ENCODE measurements around the gene TAMALIN. TPM values are rescaled to one million over a fixed set of nuclear protein-coding genes. Genes with fewer than 3 reads are reported as not detected.
A peak's percentile ranks its signal among the peaks of the same experiment; 100 is the strongest.

The TAMALIN gene
- total RNA-seq, 1 experiment from 2014 or later, result 0.39 TPM

DNA sequence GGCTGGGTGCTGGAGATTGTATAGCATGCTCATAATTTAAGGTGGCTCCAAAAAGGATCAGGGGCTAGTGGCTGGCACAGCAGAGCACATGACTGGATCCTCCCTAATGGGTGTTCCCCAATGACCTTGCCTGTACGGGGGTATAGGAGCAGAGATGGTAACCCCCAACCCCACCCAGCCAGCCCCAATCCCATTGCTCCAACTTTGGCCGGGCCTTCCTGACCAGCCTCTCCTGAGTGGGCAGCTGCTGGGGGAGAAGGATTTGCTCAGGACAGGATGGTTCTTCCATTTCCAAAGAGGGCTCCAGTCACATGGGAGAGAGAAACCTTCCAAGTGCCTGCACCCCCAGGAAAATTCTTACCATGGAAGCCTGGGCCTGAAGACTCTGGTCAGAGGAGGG is 29.2 kb downstream of the TAMALIN start:
- DNase-seq (ENCODE audit: low read depth), result no peak

DNA sequence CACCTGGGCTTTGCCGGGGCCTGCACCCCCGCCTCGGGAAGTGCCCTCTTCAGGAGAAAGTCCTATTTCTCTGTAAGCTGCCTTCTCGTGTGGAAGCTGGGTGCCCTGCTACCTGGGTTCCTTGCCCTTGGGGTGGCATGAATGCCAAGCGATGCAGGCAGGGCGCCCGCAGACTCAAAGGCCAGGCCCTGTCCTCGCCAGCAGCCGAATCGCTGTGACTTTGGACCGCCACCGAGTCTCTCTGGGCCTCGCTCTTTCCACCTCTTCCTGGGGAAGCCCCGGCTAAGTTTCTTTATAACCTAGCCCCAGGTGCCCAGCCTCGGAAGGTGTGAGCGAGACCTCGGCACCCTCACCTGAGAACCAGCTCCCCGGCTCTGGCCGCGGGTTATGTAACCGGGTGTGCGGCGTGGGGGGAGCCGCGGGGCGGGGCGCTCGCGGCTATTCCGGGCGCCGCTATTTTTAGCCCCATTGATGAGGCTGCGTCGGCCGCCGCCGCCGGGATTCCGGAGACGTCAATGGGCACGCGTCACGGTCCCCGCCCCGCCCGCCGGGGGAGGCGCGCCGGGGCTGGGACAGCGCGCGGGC is 29.9 kb downstream of the TAMALIN start:
- peak; percentile 53 for DNase-seq (ENCODE audit: low read depth)

DNA sequence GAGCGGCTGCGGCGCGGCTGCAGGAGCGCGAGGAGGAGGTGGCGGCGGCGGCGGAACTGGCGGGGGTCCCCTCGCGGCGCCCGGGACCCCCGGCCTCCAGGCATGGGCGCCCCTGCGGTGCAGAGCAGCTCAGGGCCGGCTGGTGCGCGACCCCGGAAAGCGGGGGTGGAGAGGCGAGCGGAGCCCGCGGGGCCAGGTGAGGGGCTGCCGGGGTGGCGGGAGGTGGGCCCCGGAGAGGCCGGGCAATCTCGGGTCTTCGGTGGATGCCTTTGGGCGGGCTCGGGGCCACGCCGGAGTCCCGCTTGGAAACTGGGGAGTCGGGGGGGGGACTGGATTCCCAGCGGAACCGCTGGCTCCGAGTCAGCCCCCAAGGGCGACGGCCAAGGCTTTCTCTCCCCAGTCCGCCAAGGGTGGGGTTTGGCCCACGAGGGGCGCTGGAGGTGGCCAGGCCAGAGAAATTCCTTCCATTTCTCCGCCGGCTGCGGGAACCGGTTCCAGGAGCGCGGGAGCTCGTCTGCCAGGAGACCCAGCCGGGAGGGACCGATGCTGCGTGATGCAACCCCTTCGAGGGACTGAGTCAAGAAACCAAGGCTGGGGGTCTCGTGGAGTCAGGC is 30.6 kb downstream of the TAMALIN start:
- no peak for DNase-seq (ENCODE audit: low read depth)

DNA sequence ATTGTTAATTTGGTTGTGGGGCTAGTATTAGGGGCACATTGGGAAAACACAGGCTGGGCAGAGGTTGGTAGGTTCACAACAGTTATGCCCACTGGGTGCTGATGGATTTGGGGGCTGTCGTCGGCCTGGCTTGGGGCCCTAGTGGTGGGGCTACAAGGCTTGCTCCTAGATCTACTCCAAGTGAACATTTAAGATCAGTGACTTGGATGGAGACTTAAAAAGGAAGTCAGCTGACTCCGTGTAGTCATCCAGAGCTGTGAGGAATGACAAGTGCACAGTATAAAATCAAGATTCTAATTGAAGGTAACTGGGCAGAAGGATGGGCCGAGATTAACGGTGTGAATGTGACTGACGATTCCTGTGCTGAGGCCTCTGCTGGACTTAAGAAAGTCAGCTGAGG is 31.7 kb downstream of the TAMALIN start:
- no peak for DNase-seq (ENCODE audit: low read depth)

- DNase-seq (ENCODE audit: low read depth), result no peak
These were observed 34.3 kb downstream of the TAMALIN start for GRCh38 chr12:52041035-52041434.

GRCh38 chr12:52041695-52042123 is 35.0 kb downstream of the TAMALIN start:
- peak; percentile 44 for DNase-seq (ENCODE audit: low read depth)

- no peak for DNase-seq (ENCODE audit: low read depth)
These were observed 36.1 kb downstream of the TAMALIN start for GRCh38 chr12:52042706-52043385.

- DNase-seq (ENCODE audit: low read depth), result no peak
These were observed 36.9 kb downstream of the TAMALIN start for GRCh38 chr12:52043386-52044212.

GRCh38 chr12:52044292-52044983 is 37.7 kb downstream of the TAMALIN start:
- no peak for DNase-seq (ENCODE audit: low read depth)

- DNase-seq (ENCODE audit: low read depth), result no peak
These were observed 39.1 kb downstream of the TAMALIN start for GRCh38 chr12:52045794-52046199.

- DNase-seq (ENCODE audit: low read depth), result no peak
These were observed 40.1 kb downstream of the TAMALIN start for GRCh38 chr12:52046859-52047258.

- DNase-seq (ENCODE audit: low read depth), result no peak
These were observed 42.5 kb downstream of the TAMALIN start for GRCh38 chr12:52049286-52049685.

GRCh38 chr12:52049688-52050087 is 42.9 kb downstream of the TAMALIN start:
- no peak for DNase-seq (ENCODE audit: low read depth)

DNA sequence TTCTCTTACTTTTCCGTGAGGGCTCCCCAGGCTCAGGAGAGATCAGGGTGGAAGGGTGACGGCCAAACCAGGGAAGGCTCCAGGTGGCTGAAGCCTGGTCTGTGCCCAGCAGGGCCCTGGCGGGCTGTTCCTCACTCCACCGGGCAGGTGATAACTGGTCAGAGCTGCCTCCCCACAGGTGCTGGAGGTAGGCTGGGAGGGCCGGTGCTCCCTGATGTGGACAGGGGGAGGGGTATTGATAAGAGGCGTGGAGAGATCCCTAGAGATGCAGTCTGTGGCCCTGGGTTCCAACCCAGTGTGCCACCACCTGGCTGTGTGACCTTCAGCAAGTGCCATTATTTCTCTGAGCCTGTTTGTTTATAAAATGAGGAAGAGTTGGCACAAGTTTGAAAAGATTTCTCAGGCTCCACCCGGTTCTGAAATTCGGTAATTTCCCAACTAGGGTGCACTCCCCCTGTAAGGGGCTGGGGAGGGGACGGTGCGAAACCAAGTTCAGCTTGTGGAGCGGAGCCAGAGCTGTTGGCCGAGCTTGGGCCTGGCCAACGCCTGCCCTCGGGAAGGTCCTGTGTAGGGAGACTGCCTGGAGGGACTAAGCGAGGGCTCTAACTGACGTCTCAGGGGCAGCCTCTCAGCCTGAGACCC is 43.5 kb downstream of the TAMALIN start:
- DNase-seq (ENCODE audit: low read depth), result no peak

- DNase-seq (ENCODE audit: low read depth), result peak; percentile 75
These were observed 44.2 kb downstream of the TAMALIN start, which contains the start of gene NR4A1 for GRCh38 chr12:52050758-52051541. NR4A1 (plus strand) TSS chr12:52051442; CDS start chr12:52054329, 2,887 bp downstream.

DNA sequence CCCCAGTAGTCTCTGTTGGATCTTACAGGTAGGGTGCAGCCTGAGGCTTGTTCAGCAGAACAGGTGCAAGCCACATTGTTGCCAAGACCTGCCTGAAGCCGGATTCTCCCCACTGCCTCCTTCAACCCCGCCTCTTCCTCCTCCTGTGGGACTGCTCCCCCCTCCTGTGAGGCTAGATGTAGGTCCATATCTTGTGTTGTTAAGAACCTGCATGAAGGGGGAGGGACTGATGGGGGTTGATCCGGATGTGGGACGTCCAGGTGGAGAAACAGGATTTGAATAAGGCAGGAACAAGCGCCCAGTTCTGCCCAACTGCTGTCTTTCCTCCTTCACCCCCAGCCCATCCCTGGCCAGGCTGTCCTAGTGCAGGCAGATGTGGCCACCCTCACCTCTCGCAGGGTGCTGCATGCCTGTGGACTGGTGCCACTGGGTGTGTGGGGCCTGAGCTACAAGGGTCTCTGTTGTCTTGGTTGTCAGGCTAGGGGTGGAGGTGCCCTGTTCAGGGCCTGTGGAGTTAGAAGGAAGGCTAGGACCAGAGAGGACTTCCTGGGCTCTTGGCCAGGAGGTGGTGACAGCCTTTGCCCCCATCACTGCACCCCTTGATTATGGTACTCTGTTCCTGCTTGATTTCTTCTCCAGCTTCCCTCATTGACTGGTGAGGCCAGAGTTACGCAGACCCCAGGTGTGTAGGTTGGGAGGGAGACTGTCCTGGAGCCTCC is 45.9 kb downstream of the TAMALIN start:
- no peak for DNase-seq (ENCODE audit: low read depth)

DNA sequence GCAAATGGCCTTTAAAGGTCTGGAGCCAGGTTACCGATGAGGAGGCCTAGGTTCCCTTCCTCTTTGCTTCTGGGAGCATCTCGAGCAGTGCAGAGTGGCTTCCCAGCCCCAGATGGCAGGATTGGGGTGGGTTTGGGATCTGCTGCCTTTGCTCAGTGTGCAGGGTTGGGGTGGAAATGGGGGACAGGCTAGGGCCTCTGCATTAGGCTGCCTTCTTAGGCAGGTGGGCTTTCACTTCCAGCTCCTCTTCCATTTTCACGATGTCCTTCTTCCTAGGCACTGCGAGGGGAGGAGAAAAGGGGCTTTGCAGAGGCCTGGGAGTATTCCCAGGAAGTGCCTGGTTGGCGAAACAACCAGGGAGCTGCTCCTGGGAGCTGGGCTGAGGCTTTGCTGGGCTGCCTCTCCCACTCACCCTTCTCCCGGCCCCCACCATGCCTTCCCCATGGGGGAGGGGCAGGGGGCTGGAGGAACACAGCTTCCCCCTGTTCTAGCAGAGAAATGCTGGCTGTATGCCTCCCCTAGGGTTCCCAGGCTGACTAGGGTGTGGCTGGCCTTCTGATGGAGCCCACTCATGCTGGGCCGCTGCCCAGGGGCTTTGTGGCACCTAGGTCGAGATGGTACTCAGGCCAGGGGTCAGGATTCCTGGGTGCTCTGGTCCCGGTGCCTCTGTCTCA is 46.9 kb downstream of the TAMALIN start:
- no peak for DNase-seq (ENCODE audit: low read depth)

DNA sequence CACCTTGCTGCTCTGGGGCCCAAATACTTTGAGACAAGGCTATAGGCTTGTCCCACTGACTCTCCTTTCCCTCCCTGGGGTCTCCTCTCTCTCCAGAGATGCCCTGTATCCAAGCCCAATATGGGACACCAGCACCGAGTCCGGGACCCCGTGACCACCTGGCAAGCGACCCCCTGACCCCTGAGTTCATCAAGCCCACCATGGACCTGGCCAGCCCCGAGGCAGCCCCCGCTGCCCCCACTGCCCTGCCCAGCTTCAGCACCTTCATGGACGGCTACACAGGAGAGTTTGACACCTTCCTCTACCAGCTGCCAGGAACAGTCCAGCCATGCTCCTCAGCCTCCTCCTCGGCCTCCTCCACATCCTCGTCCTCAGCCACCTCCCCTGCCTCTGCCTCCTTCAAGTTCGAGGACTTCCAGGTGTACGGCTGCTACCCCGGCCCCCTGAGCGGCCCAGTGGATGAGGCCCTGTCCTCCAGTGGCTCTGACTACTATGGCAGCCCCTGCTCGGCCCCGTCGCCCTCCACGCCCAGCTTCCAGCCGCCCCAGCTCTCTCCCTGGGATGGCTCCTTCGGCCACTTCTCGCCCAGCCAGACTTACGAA is 47.6 kb downstream of the TAMALIN start:
- DNase-seq (ENCODE audit: low read depth), result no peak

All from HT1080 (cell line).